ENCODE data around the gene RAPGEF1. TPM values are rescaled to one million over a fixed set of nuclear protein-coding genes. Genes with fewer than 3 reads are reported as not detected.

Gene RAPGEF1
- total RNA-seq, 1 experiment from 2014 or later, result 55.6 TPM

GRCh38 chr9:131639769-131640437 is 100.0 kb downstream of the RAPGEF1 start:
- no peak overlapping the region for H3K23ac ChIP-seq (ENCODE audit: insufficient read length, low read depth, low read length)
- peaks cover 3 to 14% (median 10%) of the 10 kb centered on the region in 3 experiments; a peak in 6 of 7 replicates for H3K36me3 Mint-ChIP-seq (ENCODE audit: insufficient read depth in 1 of 3, low read depth in 3 of 3)
- no CpG with 5 or more reads among the region's 9 CpGs for WGBS (ENCODE audit: extremely low coverage, insufficient read length, low lambda C conversion rate)

More at GRCh38 chr9:131639769-131640437, 100.0 kb downstream of the RAPGEF1 start:
- H3K18ac ChIP-seq (ENCODE audit: insufficient read length, low read depth, low read length), result no peak overlapping the region
- H3K4ac ChIP-seq (ENCODE audit: low read depth, low read length), result no peak overlapping the region
- no peaks in the 10 kb centered on the region for H3K79me1 ChIP-seq (ENCODE audit: insufficient read depth, low read depth, low read length, poor library complexity, severe bottlenecking)
- H2BK20ac ChIP-seq (ENCODE audit: low read depth, low read length, poor library complexity, severe bottlenecking), result no peak overlapping the region
- H2AK5ac ChIP-seq (ENCODE audit: insufficient read length, low read length), result no peak overlapping the region
- Mint-ChIP-seq H3K27ac (peak overlapping the region in 1 of 3 experiments; percentile 44; a peak in 1 of 7 replicates), H3K27me3 (ENCODE audit: low read depth) (no peaks in the 10 kb centered on the region), H3K9me3 (no peaks in the 10 kb centered on the region), H3K4me3 (no peak overlapping the region), H3K4me1 (peaks cover 31 to 36% of the 10 kb centered on the region in 2 experiments)
- H2BK12ac ChIP-seq (ENCODE audit: insufficient read length, low read depth, low read length), result no peak overlapping the region
- no peak for DNase-seq
- no peak overlapping the region for H2BK15ac ChIP-seq (ENCODE audit: low read depth, low read length)
- no peak overlapping the region for H4K8ac ChIP-seq (replicated peaks; ENCODE audit: insufficient read length, low read depth, low read length)
- no peaks in the 10 kb centered on the region for H3K27me3 ChIP-seq (ENCODE audit: insufficient read depth, low read length)
- H4K91ac ChIP-seq (ENCODE audit: insufficient read length, low read depth, low read length), result no peak overlapping the region
- peaks cover 3% of the 10 kb centered on the region; the same call in 1 of the 2 replicates for H3K4me1 ChIP-seq (ENCODE audit: insufficient read depth, low read length)
- no peak overlapping the region for H3K9ac ChIP-seq (ENCODE audit: extremely low read depth, insufficient read length, low read length)
- H3K14ac ChIP-seq (ENCODE audit: insufficient read depth, low read length), result no peak overlapping the region; the same call in 1 of the 2 replicates
- H3K23me2 ChIP-seq (ENCODE audit: insufficient read length, low read depth, low read length, poor library complexity, severe bottlenecking), result no peaks in the 10 kb centered on the region
- no peak overlapping the region for H2BK5ac ChIP-seq (ENCODE audit: insufficient read length, low read length)
- no peak overlapping the region for H3T11ph ChIP-seq (ENCODE audit: low read length)
- H3K79me2 ChIP-seq (ENCODE audit: insufficient read depth, low read length), result no peaks in the 10 kb centered on the region
- H2BK120ac ChIP-seq (ENCODE audit: low read depth, low read length, poor library complexity, severe bottlenecking), result no peak overlapping the region
- H3K4me2 ChIP-seq (ENCODE audit: insufficient read depth, insufficient read length, low read length), result no peak overlapping the region
- no peak overlapping the region for H3K27ac ChIP-seq (ENCODE audit: insufficient read length, low read depth, low read length)
- H2AFZ ChIP-seq (ENCODE audit: low read length), result no peak overlapping the region
- no peaks in the 10 kb centered on the region for H3K9me3 ChIP-seq (ENCODE audit: control insufficient read depth, low read depth, low read length)
- no peak overlapping the region for H3K56ac ChIP-seq (ENCODE audit: insufficient read length, low read depth, low read length)
- no peaks in the 10 kb centered on the region for H4K20me1 ChIP-seq (ENCODE audit: control insufficient read depth, insufficient read depth, insufficient read length)
- no peak for TF ChIP-seq CTCF (conservative IDR thresholded peaks at IDR 0.05)
- no peak overlapping the region for H4K5ac ChIP-seq (ENCODE audit: insufficient read length, low read depth, low read length)

Data from H9 (cell line).